ENCODE measurements around the gene PRMT7.

The PRMT7 gene

DNA sequence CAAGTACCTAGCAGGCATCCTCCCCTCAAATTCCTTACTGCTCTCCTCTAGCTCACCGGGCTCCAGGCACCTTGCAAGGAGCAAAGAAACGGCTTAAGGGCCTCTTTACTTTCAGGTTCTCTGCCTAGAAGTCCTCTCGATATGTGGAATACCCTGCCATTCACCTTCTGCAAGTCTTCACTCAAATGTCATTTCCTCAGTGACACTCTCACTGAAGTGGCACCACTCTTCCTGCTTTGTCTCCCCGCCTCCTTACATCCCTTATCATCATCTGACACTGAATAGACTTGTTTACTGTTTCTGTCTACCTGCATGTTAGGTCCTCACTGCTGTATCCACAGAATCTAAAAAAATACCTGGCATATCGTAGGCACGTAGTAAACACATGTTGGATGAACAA is 1.0 kb upstream of the PRMT7 start:
- TF ChIP-seq, protein P1, sequence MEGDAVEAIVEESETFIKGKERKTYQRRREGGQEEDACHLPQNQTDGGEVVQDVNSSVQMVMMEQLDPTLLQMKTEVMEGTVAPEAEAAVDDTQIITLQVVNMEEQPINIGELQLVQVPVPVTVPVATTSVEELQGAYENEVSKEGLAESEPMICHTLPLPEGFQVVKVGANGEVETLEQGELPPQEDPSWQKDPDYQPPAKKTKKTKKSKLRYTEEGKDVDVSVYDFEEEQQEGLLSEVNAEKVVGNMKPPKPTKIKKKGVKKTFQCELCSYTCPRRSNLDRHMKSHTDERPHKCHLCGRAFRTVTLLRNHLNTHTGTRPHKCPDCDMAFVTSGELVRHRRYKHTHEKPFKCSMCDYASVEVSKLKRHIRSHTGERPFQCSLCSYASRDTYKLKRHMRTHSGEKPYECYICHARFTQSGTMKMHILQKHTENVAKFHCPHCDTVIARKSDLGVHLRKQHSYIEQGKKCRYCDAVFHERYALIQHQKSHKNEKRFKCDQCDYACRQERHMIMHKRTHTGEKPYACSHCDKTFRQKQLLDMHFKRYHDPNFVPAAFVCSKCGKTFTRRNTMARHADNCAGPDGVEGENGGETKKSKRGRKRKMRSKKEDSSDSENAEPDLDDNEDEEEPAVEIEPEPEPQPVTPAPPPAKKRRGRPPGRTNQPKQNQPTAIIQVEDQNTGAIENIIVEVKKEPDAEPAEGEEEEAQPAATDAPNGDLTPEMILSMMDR (IDR thresholded peaks at IDR 0.05; ENCODE audit: insufficient read depth, low read depth, low read length, missing control alignments), result no peak
- DNase-seq (ENCODE audit: low read depth), result peak; percentile 42

DNA sequence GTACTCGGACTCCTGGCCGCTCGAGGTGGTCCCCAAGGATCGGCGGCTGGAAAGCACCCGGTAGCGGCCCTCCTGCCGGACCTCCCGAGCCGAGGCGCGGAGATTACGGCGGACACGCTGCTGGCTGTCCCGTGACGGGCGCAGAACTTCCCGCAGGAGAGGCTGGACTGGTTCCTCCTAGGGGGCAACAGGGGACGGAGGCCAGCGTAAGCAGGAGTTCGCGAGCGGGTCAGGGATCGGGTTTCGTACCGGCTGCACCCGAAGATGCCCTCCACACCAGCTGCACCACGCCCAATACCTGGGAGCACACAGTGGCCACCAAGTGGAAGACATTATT is 414 bp upstream of the PRMT7 start:
- TF ChIP-seq, protein P1 (IDR thresholded peaks at IDR 0.05; ENCODE audit: insufficient read depth, low read depth, low read length, missing control alignments), result no peak
- no peak for DNase-seq (ENCODE audit: low read depth)

More for the DNA sequence above, 1.0 kb upstream of the PRMT7 start:
- peak overlapping the region; percentile 89 for H3K4me3 ChIP-seq (ENCODE audit: low read depth, low read length)

DNA sequence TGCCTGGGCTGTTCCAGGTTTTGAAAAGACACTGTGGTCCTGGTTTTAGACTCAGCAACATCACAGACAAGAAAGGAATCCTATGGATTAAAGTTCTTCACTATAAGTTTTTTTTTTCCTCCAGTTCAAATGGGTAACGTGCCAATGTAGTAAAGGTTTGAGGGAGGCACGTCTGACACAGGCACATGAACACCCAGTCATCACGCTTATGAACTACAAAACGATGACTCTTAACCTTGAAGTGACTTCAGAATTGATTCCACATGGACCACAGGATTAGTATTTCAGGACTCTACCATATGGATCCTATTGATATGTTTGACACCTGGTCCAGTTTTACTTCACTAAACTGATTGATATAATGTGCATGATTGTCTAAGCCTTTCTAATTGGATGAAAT is 2.3 kb downstream of the PRMT7 start:
- TF ChIP-seq, protein P1 (IDR thresholded peaks at IDR 0.05; ENCODE audit: insufficient read depth, low read depth, low read length, missing control alignments), result no peak
- no peak overlapping the region for H3K4me3 ChIP-seq (ENCODE audit: low read depth, low read length)
- no peak for DNase-seq (ENCODE audit: low read depth)

More for the DNA sequence above, 414 bp upstream of the PRMT7 start:
- H3K4me3 ChIP-seq (ENCODE audit: low read depth, low read length), result peak overlapping the region; percentile 89

DNA sequence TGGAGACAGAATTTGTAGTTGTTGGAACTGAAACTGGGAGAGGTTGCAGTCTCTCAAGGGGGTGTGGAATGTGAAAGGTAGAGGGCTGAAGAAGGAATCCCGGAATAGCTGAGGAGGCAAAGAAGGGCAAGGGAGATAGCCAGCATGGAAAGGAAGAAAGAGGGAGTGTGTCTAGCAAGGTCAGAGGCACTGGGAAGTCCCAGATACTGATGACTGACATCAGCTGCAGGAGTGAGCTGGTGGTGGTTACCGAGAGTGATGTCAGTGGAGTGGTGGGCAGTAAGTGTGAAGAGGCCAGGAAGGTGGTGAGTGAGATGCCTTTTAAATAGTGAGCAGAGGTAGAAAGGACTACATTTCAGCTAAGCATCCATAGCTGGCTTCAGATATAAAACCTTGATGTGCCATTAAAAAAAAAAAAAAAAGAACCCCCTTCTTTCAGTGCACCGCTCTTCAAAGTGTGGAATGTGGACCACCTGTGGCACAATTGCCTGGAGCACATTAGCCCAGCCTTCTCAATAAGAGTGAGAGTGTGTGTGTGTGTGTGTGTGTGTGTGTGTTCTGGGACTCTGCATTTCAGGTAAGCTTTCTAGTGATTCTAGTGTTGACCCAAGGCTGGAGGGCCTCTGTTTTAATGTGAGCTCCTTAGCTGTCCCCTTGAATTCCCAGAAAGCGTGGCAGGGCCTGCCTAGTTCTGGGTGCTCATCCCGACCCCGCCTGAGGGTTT is 8.5 kb downstream of the PRMT7 start:
- no peak overlapping the region for H3K4me3 ChIP-seq (ENCODE audit: low read depth, low read length)
- peak; percentile 45 for DNase-seq (ENCODE audit: low read depth)
- TF ChIP-seq, protein P1 (IDR thresholded peaks at IDR 0.05; ENCODE audit: insufficient read depth, low read depth, low read length, missing control alignments), result no peak

DNA sequence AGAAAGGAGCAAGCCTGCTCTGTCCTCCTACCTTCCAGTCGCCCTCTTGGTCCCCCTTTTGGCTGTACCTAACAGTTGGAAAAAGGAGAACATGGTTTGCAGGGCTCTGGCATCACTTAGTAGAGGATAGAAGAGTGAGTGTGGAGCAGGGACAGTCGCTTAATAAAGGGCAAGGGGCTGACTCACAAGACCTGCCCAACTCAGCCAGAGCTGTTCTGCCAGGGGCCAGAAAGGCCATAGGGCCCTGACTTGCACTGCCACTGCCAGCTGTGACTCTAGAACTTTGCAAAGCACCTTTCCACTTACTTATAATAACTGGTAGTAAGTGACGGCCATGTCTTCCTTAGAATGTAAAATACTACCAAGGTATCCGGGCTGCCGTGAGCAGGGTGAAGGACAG is 13.5 kb downstream of the PRMT7 start:
- TF ChIP-seq, protein P1 (IDR thresholded peaks at IDR 0.05; ENCODE audit: insufficient read depth, low read depth, low read length, missing control alignments), result no peak
- H3K4me3 ChIP-seq (ENCODE audit: low read depth, low read length), result no peak overlapping the region
- DNase-seq (ENCODE audit: low read depth), result no peak

DNA sequence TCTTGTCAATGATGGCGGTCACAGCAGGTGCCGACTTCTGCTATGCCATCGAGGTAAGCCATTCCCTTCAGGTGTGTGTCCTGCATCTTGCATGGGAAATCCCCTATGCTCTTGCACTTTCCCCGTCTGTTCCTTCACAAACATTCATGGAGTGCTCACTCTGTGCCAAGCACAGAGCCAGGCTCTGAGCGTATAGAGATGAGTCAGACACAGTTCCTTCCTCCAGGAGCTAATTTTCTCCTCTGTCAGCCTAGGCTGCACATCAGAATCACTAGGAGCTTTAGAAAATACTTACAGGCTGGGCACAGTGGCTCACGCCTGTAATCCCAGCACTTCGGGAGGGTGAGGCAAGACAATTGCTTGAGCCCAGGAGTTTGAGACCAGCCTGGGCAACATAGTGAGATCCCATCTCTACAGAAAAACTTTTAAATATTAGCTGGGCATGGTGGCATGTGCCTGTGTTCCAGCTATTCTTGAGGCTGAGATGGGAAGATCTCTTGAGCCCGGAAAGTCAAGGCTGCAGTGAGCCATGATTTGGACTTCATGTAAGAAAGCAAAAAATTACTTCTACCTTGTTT is 14.1 kb downstream of the PRMT7 start:
- DNase-seq (ENCODE audit: low read depth), result no peak
- TF ChIP-seq, protein P1 (IDR thresholded peaks at IDR 0.05; ENCODE audit: insufficient read depth, low read depth, low read length, missing control alignments), result no peak
- no peak overlapping the region for H3K4me3 ChIP-seq (ENCODE audit: low read depth, low read length)

Measured in GM12865 (cell line).